Measurements from ENCODE around the gene DNM2. TPM values are rescaled to one million over a fixed set of nuclear protein-coding genes. Genes with fewer than 3 reads are reported as not detected.

DNM2 gene
- total RNA-seq, 4 donors from 2014 or later, result 79.1 to 115 (median 96.8) TPM

DNA sequence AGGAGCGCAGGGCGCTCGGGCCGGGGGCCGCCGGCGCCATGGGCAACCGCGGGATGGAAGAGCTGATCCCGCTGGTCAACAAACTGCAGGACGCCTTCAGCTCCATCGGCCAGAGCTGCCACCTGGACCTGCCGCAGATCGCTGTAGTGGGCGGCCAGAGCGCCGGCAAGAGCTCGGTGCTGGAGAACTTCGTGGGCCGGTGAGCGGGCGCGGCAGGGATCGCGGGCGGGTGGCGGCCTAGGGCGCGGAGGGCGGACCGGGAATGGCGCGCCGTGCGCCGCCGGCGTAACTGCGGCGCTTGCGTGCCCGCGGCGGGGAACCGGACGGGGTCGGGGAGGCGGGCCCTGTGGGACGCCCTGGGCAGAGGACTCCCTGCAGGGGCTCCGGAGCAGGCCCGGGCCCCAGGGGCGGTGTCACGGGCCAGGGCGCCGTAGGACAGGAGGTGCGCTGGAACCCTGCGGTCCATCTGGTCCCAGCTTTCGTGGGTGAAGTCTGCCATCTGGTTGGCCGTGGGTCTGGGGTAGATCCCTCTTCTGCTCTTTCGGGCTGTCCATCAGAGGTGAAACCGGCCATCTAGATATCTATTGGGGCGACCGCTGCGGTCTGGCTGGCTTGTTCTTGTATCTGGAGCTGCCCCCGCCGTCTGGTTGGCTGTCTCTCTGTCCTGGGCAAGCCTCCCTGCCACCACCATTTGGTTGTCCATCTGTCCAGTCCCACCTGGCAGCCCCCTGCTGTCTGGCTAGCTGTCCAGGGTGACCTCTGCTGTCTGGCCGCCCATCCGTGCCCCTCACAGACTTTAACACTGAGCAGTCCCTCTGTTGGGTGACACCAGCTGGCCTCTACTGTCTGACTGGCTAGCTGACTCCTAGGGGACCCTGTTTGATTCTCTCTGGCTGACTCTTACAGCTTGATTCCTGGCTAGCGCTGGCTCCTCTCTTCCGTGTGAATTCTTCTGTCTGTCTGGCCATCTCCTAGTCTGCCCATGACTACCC, 622 bp downstream of the DNM2 start:
- Histone ChIP-seq H3K4me3 (peak overlapping the region; percentile 85 to 97), H3K36me3 (peaks cover 0 to 13% of the 10 kb centered on the region in 2 donors), H3K4me1 (peaks cover 0 to 48% (median 19%) of the 10 kb centered on the region in 3 donors), H3K27ac (peak overlapping the region; percentile 68 to 95 (median 92)), H3K27me3 (no peaks in the 10 kb centered on the region), H3K9me3 (no peaks in the 10 kb centered on the region)
- no peak for TF ChIP-seq EP300 (IDR thresholded peaks at IDR 0.05)
- peak in 1 of 2 donors; percentile 11 for TF ChIP-seq POLR2A (IDR thresholded peaks at IDR 0.05)
- no peak for ATAC-seq
- WGBS, 2 donors (ENCODE audit: low coverage in 1 of 2), result 0% methylated on average over 4 to 6 of the region's 70 CpGs

DNA sequence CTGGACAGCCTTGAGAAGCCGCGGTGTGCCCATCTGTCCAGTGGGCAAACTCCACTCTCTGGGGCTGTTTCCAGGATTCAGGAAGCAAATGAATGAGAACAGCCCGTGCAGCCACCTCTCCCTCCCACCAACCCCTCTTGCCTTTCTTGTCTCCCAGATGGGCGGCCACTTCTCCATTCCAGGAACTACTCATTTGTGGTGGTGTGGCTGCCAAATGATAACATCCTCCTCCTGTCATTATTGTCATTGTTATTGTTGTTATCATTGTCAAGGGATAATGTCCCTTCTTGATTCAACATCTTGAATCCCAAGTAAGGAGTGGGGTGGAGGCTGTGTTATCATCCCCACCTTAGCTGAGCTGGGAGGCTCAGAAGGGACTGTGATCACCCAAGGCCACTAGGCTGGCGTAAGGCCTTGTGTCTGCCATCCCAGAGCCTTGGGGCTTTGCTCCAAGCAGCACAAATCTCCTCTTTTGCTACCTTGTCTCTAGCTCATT, 1.6 kb downstream of the DNM2 start:
- ATAC-seq, result no peak
- H3K9me3 ChIP-seq, result no peaks in the 10 kb centered on the region
- peak overlapping the region; percentile 85 to 97 for H3K4me3 ChIP-seq
- H3K36me3 ChIP-seq, result peaks cover 0 to 12% of the 10 kb centered on the region in 2 donors
- H3K27ac ChIP-seq, result peak overlapping the region in 3 of 4 donors; percentile 91 to 95 (median 94)
- 25 to 36% methylated on average over 2 to 4 of the region's 5 CpGs for WGBS, 2 donors (ENCODE audit: low coverage in 1 of 2)
- peaks cover 0 to 58% (median 19%) of the 10 kb centered on the region in 3 donors for H3K4me1 ChIP-seq
- H3K27me3 ChIP-seq, result no peaks in the 10 kb centered on the region
- TF ChIP-seq POLR2A (IDR thresholded peaks at IDR 0.05) (no peak), POLR2AphosphoS5 (IDR thresholded peaks at IDR 0.05) (no peak), EP300 (IDR thresholded peaks at IDR 0.05) (no peak)
- TF ChIP-seq, protein P1, sequence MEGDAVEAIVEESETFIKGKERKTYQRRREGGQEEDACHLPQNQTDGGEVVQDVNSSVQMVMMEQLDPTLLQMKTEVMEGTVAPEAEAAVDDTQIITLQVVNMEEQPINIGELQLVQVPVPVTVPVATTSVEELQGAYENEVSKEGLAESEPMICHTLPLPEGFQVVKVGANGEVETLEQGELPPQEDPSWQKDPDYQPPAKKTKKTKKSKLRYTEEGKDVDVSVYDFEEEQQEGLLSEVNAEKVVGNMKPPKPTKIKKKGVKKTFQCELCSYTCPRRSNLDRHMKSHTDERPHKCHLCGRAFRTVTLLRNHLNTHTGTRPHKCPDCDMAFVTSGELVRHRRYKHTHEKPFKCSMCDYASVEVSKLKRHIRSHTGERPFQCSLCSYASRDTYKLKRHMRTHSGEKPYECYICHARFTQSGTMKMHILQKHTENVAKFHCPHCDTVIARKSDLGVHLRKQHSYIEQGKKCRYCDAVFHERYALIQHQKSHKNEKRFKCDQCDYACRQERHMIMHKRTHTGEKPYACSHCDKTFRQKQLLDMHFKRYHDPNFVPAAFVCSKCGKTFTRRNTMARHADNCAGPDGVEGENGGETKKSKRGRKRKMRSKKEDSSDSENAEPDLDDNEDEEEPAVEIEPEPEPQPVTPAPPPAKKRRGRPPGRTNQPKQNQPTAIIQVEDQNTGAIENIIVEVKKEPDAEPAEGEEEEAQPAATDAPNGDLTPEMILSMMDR (IDR thresholded peaks at IDR 0.05), result no peak

DNA sequence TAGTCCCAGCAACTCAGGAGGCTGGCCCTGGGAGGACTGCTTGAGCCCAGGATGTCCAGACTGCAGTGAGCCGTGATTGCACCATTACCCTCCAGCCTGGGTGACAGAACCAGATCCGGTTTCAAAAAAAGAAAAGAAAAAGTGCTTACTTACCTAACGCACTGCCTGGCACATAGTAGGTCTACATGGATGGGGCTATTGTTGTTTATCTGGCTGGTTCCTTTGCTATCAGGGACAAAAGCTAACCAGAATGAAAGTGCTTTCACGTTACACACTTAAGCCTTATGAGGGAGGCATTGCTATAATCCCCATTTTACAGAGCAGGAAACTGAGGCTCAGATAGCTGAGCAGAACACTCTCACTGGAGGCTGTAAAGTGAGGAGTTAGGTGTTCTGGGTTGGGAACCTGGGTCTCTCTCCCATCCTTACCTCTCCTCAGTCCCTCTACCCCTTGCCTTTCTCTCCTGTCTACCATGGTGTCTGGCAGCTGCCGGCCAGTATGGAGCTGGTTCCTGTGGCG, 2.8 kb downstream of the DNM2 start:
- Histone ChIP-seq H3K27me3 (no peaks in the 10 kb centered on the region), H3K27ac (no peak overlapping the region), H3K36me3 (peaks cover 0 to 10% of the 10 kb centered on the region in 2 donors), H3K4me3 (no peak overlapping the region), H3K4me1 (peaks cover 0 to 70% (median 19%) of the 10 kb centered on the region in 3 donors), H3K9me3 (no peaks in the 10 kb centered on the region)
- ATAC-seq, result no peak
- TF ChIP-seq EP300 (IDR thresholded peaks at IDR 0.05) (no peak), POLR2AphosphoS5 (IDR thresholded peaks at IDR 0.05) (no peak), POLR2A (IDR thresholded peaks at IDR 0.05) (no peak)
- TF ChIP-seq, protein P1 (IDR thresholded peaks at IDR 0.05), result no peak
- WGBS, 2 donors (ENCODE audit: low coverage in 1 of 2), result 83 to 100% methylated on average over 3 to 5 of the region's 6 CpGs

DNA sequence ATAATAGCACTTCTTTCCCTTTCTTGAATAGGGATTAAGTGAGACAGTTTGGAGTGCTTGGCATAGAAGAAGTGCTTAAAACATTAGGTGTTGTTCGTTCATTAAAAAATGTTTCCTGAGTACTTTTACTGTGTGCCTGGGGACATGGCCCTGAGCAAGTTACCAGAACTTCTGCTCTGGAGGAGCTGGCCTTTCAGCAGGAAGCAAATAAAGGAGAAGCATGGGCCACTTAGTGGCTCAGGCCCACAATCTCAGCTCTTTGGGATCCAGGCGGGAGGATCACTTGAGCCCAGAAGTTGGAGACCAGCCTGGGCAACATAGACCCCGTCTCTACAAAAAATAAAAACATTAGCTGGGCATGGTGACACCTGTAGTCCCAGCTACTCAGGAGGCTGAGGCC, 5.7 kb downstream of the DNM2 start:
- Histone ChIP-seq H3K9me3 (no peaks in the 10 kb centered on the region), H3K4me3 (no peak overlapping the region), H3K27me3 (no peaks in the 10 kb centered on the region), H3K27ac (no peak overlapping the region), H3K4me1 (peaks cover 0 to 91% (median 19%) of the 10 kb centered on the region in 3 donors), H3K36me3 (peaks cover 0 to 10% of the 10 kb centered on the region in 2 donors)
- no peak for ATAC-seq
- TF ChIP-seq POLR2A (IDR thresholded peaks at IDR 0.05) (no peak), POLR2AphosphoS5 (IDR thresholded peaks at IDR 0.05) (no peak), EP300 (IDR thresholded peaks at IDR 0.05) (no peak)
- TF ChIP-seq, protein P1 (IDR thresholded peaks at IDR 0.05), result no peak
- 80 to 100% methylated on average over 1 of the region's 3 CpGs for WGBS, 2 donors (ENCODE audit: low coverage in 1 of 2)

DNA sequence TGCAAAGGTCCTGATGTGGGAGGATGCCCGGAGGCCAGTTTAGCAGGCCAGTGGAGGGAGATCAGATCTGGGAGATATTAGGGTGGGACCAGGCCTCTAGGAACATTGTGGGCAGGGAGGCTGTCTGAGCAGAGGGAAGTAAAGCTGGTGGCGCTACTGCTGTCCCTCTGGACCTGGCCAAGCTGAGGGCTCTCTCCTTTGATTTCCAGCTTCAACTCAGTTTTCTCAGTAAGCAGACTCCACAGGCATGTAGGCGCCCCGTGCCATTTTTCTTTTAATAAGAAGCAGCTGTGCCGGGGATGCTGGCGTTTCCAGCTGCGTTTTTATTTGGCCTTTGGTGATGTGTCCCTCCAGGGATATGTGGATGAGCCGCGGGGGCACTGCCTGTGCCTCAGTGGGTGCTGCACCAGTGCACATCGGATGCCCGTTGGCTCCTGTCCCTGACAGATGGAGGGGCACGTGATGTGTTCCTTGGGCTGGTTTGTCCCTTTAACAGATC, 6.7 kb downstream of the DNM2 start:
- WGBS, 2 donors (ENCODE audit: low coverage in 1 of 2), result 65 to 83% methylated on average over 5 to 6 of the region's 12 CpGs
- H3K27me3 ChIP-seq, result no peaks in the 10 kb centered on the region
- no peaks in the 10 kb centered on the region for H3K9me3 ChIP-seq
- no peak overlapping the region for H3K4me3 ChIP-seq
- H3K36me3 ChIP-seq, result peaks cover 0 to 10% of the 10 kb centered on the region in 2 donors
- ATAC-seq, result no peak
- TF ChIP-seq, protein P1 (IDR thresholded peaks at IDR 0.05), result no peak
- TF ChIP-seq POLR2AphosphoS5 (IDR thresholded peaks at IDR 0.05), result no peak
- peaks cover 0 to 88% (median 10%) of the 10 kb centered on the region in 3 donors for H3K4me1 ChIP-seq
- H3K27ac ChIP-seq, result no peak overlapping the region
